KOPT-K1 (cell line): ENCODE results near the gene FRMPD4.

ENCODE experiments used
- H3K27ac ChIP-seq: fragments of 200-600 bp; sonication (generic); 2 replicates; pipeline ENCODE4 v1.5.1; 2016; ENCODE audit warnings: antibody characterized with exemption, mild to moderate bottlenecking, low read depth, low read length; ENCODE audit not compliant: poor library complexity, severe bottlenecking
- H3K36me3 ChIP-seq: fragments of 200-600 bp; sonication (generic); 2 replicates; pipeline ENCODE4 v1.5.1; 2017; ENCODE audit warnings: antibody characterized with exemption, mild to moderate bottlenecking, low read length, moderate library complexity; ENCODE audit not compliant: insufficient read depth
- H3K9me3 ChIP-seq: fragments of 200-600 bp; sonication (generic); 2 replicates; pipeline ENCODE4 v1.5.1; 2017; ENCODE audit warnings: antibody characterized with exemption, low read length, mild to moderate bottlenecking; ENCODE audit not compliant: insufficient read depth, poor library complexity, severe bottlenecking

Gene FRMPD4

DNA sequence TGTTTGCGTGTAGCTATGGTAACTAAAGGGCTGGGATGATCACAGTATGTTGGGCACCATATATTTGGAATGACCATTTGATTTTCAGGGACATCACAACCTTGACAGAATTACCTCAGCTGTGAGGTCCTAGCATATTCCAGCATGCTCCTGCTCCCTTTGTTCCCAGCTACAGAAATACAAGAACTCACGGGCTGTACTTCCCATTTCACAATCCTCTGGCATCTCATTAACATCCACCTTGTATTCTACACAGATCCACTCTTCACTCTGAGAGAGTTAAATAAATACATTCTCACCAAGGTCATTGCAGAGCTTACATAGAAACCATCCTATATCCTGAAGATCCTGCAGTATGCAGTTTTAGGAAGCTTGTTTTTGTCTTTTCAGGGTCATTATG is 169.7 kb downstream of the FRMPD4 start:
- Histone ChIP-seq H3K9me3 (no peaks in the 10 kb centered on the region), H3K27ac (no peak overlapping the region), H3K36me3 (no peaks in the 10 kb centered on the region)

GRCh38 chrX:12308420-12308819 is 170.1 kb downstream of the FRMPD4 start:
- Histone ChIP-seq H3K27ac (no peak overlapping the region), H3K36me3 (no peaks in the 10 kb centered on the region), H3K9me3 (no peaks in the 10 kb centered on the region)

- Histone ChIP-seq H3K36me3 (no peaks in the 10 kb centered on the region), H3K9me3 (no peaks in the 10 kb centered on the region), H3K27ac (no peak overlapping the region)
Measured at GRCh38 chrX:12309040-12309743, 170.9 kb downstream of the FRMPD4 start.

DNA sequence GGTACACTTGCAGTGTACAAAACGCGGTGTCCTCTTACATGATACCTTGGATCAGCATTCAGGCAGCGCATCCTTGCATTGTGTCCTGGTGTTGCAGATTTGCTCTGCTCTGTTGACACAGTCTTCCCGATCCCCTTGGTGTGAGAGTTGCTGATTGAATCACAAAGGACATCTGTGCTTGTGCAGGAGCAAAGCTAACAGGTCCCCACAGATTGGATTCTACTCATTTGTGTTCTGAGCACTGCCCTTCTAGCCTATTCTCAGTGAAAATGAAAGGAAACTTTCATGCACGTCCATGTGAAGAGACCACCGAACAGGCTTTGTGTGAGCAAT is 171.4 kb downstream of the FRMPD4 start:
- H3K27ac ChIP-seq = no peak overlapping the region
- H3K36me3 ChIP-seq = no peaks in the 10 kb centered on the region
- H3K9me3 ChIP-seq = no peaks in the 10 kb centered on the region

DNA sequence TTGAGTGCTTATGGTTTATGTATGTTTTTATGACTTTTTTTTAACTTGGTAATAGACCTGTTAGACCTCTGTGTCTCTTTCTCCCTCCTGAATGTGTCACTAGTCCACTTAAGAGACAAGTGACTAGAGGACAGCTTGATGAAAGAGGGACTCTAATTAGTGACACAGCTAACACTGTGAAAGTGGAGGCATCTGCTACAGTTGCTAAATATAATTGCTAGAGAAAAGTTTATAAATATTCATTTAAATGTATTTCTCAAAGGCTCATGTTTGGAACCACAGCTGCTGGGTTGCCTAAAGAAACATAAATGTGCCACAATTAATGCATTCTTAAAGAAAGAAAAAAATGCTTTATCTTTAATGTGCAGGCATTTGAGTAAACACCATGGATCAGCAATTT is 176.4 kb downstream of the FRMPD4 start:
- Histone ChIP-seq H3K27ac (no peak overlapping the region), H3K9me3 (no peaks in the 10 kb centered on the region), H3K36me3 (no peaks in the 10 kb centered on the region)

- H3K9me3 ChIP-seq = no peaks in the 10 kb centered on the region
- no peak overlapping the region for H3K27ac ChIP-seq
- H3K36me3 ChIP-seq = no peaks in the 10 kb centered on the region
Measured at GRCh38 chrX:12315526-12315925, 177.3 kb downstream of the FRMPD4 start.

GRCh38 chrX:12319003-12319519 is 180.8 kb downstream of the FRMPD4 start:
- Histone ChIP-seq H3K9me3 (no peaks in the 10 kb centered on the region), H3K36me3 (no peaks in the 10 kb centered on the region), H3K27ac (no peak overlapping the region)

GRCh38 chrX:12319992-12320391 is 181.7 kb downstream of the FRMPD4 start:
- H3K27ac ChIP-seq = no peak overlapping the region
- H3K36me3 ChIP-seq = no peaks in the 10 kb centered on the region
- H3K9me3 ChIP-seq = no peaks in the 10 kb centered on the region

GRCh38 chrX:12322031-12322430 is 183.8 kb downstream of the FRMPD4 start:
- no peak overlapping the region for H3K27ac ChIP-seq
- H3K9me3 ChIP-seq = no peaks in the 10 kb centered on the region
- H3K36me3 ChIP-seq = no peaks in the 10 kb centered on the region

DNA sequence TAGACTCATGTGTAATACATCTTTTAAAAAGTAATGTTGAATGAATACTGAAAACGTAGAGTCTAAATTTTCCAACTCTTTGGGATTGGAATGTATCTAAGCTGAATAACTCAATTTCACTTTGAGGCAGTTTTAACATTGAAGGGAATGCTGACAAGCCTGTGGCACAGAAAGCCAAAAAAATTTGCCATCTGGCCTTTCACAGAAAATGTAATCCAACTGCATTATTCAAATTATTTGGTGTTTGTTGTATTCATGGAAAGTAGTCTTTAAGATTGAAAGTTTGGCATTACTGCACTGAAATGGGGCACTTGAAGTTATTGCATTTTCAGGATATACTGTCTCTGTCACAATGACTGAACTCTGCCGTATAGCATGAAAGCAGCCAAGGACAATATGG is 186.9 kb downstream of the FRMPD4 start:
- Histone ChIP-seq H3K9me3 (no peaks in the 10 kb centered on the region), H3K36me3 (no peaks in the 10 kb centered on the region), H3K27ac (no peak overlapping the region)

DNA sequence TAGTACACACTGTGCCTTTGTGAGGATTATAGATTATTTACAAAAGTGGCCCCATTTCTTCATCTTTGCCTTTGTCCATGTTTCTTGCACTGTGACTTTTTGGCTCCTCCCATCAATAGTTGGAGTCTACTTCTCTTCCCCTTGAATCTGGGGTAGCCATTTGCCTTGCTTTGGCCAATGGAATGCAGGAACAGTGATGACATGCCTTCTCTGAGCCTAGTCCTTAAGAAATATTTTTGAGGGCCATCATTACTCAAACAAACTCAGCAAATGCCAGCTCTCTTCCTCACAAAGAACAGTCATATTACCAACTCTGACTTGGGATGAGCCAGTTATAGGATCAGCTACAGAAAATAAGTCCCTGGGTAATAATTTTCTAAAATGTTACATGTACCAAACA is 189.6 kb downstream of the FRMPD4 start:
- no peaks in the 10 kb centered on the region for H3K9me3 ChIP-seq
- no peaks in the 10 kb centered on the region for H3K36me3 ChIP-seq
- no peak overlapping the region for H3K27ac ChIP-seq

DNA sequence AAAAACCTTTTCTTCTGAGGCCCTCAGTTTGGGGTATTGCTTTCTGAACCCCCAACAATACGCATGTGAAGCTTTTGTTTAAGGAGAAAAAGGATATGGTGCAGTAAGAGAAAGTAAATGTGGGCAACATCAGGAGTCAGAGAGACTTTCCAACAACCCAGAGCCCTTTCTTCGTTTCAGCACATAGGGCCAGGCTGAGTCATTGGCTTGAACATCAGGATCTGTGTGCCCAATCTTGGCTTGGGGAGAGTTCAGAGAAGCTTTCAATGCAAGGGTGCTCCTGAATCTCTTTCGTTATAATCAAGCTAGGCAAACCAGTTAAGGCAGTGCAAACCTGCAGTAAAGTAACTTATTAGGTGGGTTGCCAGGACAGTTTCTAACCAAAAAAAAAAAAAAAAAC is 191.2 kb downstream of the FRMPD4 start:
- Histone ChIP-seq H3K27ac (no peak overlapping the region), H3K36me3 (no peaks in the 10 kb centered on the region), H3K9me3 (no peaks in the 10 kb centered on the region)

DNA sequence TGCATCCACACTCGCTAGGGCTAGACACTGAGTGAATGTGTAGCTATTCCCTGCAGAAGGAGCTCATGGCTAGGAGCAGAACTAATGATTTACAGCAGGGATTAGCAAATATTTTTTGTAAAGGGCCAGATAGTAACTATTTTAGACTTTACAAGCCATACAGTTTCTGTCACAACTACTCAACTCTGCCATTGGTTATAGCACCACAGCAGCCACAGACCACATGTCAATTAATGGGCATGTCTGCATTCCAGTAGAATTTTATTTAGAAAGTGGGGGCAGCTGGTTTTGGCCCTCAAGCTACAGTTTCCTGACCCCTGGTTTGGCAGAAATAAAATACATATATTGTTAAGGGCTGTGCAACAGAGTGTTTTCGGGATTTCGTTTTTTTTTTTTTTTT is 192.6 kb downstream of the FRMPD4 start:
- no peaks in the 10 kb centered on the region for H3K9me3 ChIP-seq
- no peaks in the 10 kb centered on the region for H3K36me3 ChIP-seq
- no peak overlapping the region for H3K27ac ChIP-seq

DNA sequence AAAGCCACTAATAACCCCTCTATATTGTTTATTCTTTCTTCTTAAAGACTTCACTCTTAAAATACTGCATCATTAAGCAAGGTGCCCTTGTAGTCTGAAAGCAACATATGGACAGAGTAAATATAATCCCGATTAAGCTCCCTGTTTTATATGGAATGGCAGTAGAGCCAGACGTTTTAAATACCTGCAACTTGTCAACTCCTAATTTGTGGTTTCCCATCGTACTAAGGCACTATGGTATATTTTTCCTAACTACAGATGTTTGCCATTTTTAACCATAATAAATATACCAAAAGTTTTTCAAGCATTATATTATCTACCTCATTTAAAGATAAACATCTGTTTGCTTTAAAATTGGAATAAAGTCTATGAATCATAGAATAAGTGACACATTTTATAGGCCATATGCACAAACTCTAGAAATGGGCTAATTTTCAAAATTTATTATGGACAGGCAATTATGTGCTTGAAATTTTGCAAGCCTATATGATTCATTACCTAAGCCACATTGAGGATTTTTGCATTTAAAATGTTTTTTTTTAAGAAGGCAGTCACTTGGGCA is 194.6 kb downstream of the FRMPD4 start:
- Histone ChIP-seq H3K36me3 (no peaks in the 10 kb centered on the region), H3K9me3 (no peaks in the 10 kb centered on the region), H3K27ac (no peak overlapping the region)

- Histone ChIP-seq H3K36me3 (no peaks in the 10 kb centered on the region), H3K27ac (no peak overlapping the region), H3K9me3 (no peaks in the 10 kb centered on the region)
Measured at GRCh38 chrX:12339921-12340320, 201.6 kb downstream of the FRMPD4 start.

GRCh38 chrX:12344954-12345353 is 206.7 kb downstream of the FRMPD4 start:
- H3K9me3 ChIP-seq = no peaks in the 10 kb centered on the region
- no peaks in the 10 kb centered on the region for H3K36me3 ChIP-seq
- no peak overlapping the region for H3K27ac ChIP-seq
